GM12878 (cell line): ENCODE data around the gene FAM117B. TPM values are rescaled to one million over a fixed set of nuclear protein-coding genes. Genes with fewer than 3 reads are reported as not detected.

ENCODE experiments used
- ATAC-seq: fragments of 200-7000 bp; cut with Tn5 transposase; 3 replicates; pipeline ENCODE4 v1.9.1; 2020; ENCODE audit warnings: mild to moderate bottlenecking, moderate library complexity
- Bru-seq: library from RNA; stranded (reverse); fragments of 400-500 nt; gene quantifications from one replicate; lab custom pipeline; 2021; lab: Mats Ljungman, UMichigan
- BruChase-seq, 2 experiments: library from RNA; stranded (reverse); fragments of 400-500 nt; gene quantifications; one replicate each; lab custom pipeline; 2021; lab: Mats Ljungman, UMichigan
- BruUV-seq: library from RNA; stranded (reverse); fragments of 400-500 nt; replicated peaks from 2 replicates; lab custom pipeline; 2021; lab: Mats Ljungman, UMichigan
- CTCF ChIA-PET: fragments of 300-600 bp; sonication (Branson Sonifier 250); formaldehyde crosslinking; extraction: SDS; loops from one replicate; lab custom pipeline; 2021; ENCODE audit warnings: inconsistent platforms; lab: Yijun Ruan, JAX
- POLR2A ChIA-PET: fragments of 350-600 bp; formaldehyde crosslinking; extraction: SDS; loops from one replicate; lab custom pipeline; 2021; ENCODE audit warnings: inconsistent platforms; lab: Charles Lee
- RAD21 ChIA-PET: fragments of 300-600 bp; sonication (Branson Sonifier 250); formaldehyde crosslinking; loops from one replicate; lab custom pipeline; 2023; ENCODE audit warnings: antibody characterized with exemption; ENCODE audit not compliant: unreplicated experiment; lab: Charles Lee
- SMC1A ChIA-PET: fragments of 300-600 bp; sonication (Branson Sonifier 250); formaldehyde crosslinking; loops from one replicate; lab custom pipeline; 2023; ENCODE audit not compliant: unreplicated experiment, uncharacterized antibody; lab: Charles Lee
- DNase-seq: peaks from one replicate; pipeline ENCODE4 v3.0.0-alpha.2; 2011; ENCODE audit warnings: low read depth, low spot score
- FAIRE-seq: peaks from 3 replicates; lab custom pipeline; 2011; peaks lifted over from hg19 to GRCh38; lab: Jason Lieb, UNC
- H2AFZ ChIP-seq: 2 replicates; pipeline ENCODE4 v1.6.0; 2011; ENCODE audit warnings: low read depth, low read length, control low read depth; ENCODE audit not compliant: control insufficient read depth
- H3K27ac ChIP-seq: 2 replicates; pipeline ENCODE4 v1.5.1; 2011; ENCODE audit warnings: control low read depth; ENCODE audit not compliant: control insufficient read depth, insufficient read depth
- H3K27me3 ChIP-seq, 2 experiments: replicated peaks in 1 of 2; 2 replicates each; pipeline versions ENCODE4 v1.6.0 to v1.6.1; 2011; ENCODE audit warnings: low read length in 1 of 2; ENCODE audit not compliant: control insufficient read depth in 2 of 2, insufficient read depth in 2 of 2
- H3K36me3 ChIP-seq, 2 experiments: 2 replicates each; pipeline ENCODE4 v1.5.1; 2011; ENCODE audit warnings: low read length in 1 of 2; ENCODE audit not compliant: control insufficient read depth in 2 of 2, insufficient read depth in 2 of 2
- H3K4me1 ChIP-seq: 2 replicates; pipeline ENCODE4 v1.6.1; 2011; ENCODE audit warnings: mild to moderate bottlenecking, low read length, moderate library complexity, mixed read lengths; ENCODE audit not compliant: control insufficient read depth, insufficient read depth
- H3K4me2 ChIP-seq: 2 replicates; pipeline ENCODE4 v1.6.0; 2011; ENCODE audit warnings: control low read depth; ENCODE audit not compliant: control insufficient read depth, insufficient read depth
- H3K4me3 ChIP-seq: fragments of 200-600 bp; sonication (generic); 2 replicates; pipeline ENCODE4 v1.5.1; 2016
- H3K79me2 ChIP-seq: 2 replicates; pipeline ENCODE4 v1.6.0; 2011; ENCODE audit warnings: low read length; ENCODE audit not compliant: control insufficient read depth, insufficient read depth
- H3K9ac ChIP-seq: 2 replicates; pipeline ENCODE4 v1.8.0; 2011; ENCODE audit warnings: low read length, control low read depth, mixed read lengths; ENCODE audit not compliant: control insufficient read depth, insufficient read depth
- H3K9me3 ChIP-seq: replicated peaks from 3 replicates; pipeline ENCODE4 v1.5.1; 2011; ENCODE audit warnings: mild to moderate bottlenecking, low read length; ENCODE audit not compliant: control insufficient read depth, insufficient read depth
- H4K20me1 ChIP-seq: 2 replicates; pipeline ENCODE4 v1.6.0; 2011; ENCODE audit not compliant: control insufficient read depth, insufficient read depth
- CBX5 ChIP-seq: sonication (generic); IDR thresholded peaks from 2 replicates; pipeline ENCODE4 v1.6.1; 2016; ENCODE audit warnings: low read depth, moderate library complexity, mild to moderate bottlenecking, inconsistent platforms
- DPF2 ChIP-seq: fragments of 450-650 bp; IDR thresholded peaks from 2 replicates; pipeline ENCODE4 v1.6.1; 2017; ENCODE audit warnings: mild to moderate bottlenecking
- EGR1 ChIP-seq, 2 experiments: IDR thresholded peaks; 1 replicate in 1 of 2; 2 replicates in 1 of 2; pipeline ENCODE4 v1.6.1; 2011 to 2012; ENCODE audit warnings: low read depth in 2 of 2, low read length in 2 of 2, borderline replicate concordance in 1 of 2, mild to moderate bottlenecking in 1 of 2, moderate library complexity in 1 of 2
- ESRRA ChIP-seq: IDR thresholded peaks from 2 replicates; pipeline ENCODE4 v1.6.1; 2012; ENCODE audit warnings: mild to moderate bottlenecking, low read length, improper control_type of control experiment
- KAT2A ChIP-seq: conservative IDR thresholded peaks from 2 replicates; pipeline ENCODE4 v1.6.1; 2011; ENCODE audit warnings: low read depth, low read length; ENCODE audit not compliant: control insufficient read depth
- MEF2B ChIP-seq: fragments of 450-650 bp; IDR thresholded peaks from 2 replicates; pipeline ENCODE4 v1.6.1; 2018; ENCODE audit warnings: mild to moderate bottlenecking, moderate library complexity; ENCODE audit not compliant: partially characterized antibody, poor library complexity, severe bottlenecking
- MTA2 ChIP-seq: fragments of 450-650 bp; IDR thresholded peaks from 2 replicates; pipeline ENCODE4 v1.6.1; 2016; ENCODE audit warnings: low read depth, mild to moderate bottlenecking, moderate library complexity
- MXI1 ChIP-seq: fragments of 150-350 bp; IDR thresholded peaks from 2 replicates; pipeline ENCODE4 v1.6.1; 2011; ENCODE audit warnings: low read depth, mild to moderate bottlenecking, inconsistent platforms, low read length, improper control_type of control experiment
- POLR2AphosphoS5 ChIP-seq: IDR thresholded peaks from 2 replicates; pipeline ENCODE4 v1.6.1; 2011; ENCODE audit warnings: mild to moderate bottlenecking, low read length, inconsistent platforms
- ZZZ3 ChIP-seq: IDR thresholded peaks from 2 replicates; pipeline ENCODE4 v1.6.1; 2011; ENCODE audit warnings: low read depth; ENCODE audit not compliant: control insufficient read depth, insufficient read length
- WGBS: methylation state at CpG from one replicate; pipeline ENCODE4 v1.1.6; 2016; ENCODE audit warnings: low lambda C conversion rate; ENCODE audit not compliant: insufficient replicate concordance, insufficient coverage; ENCODE audit errors: missing lambda C conversion rate; 5-methylcytosine and 5-hydroxymethylcytosine counted together
- in situ Hi-C: fragments of 300-500 bp; cut with MboI; formaldehyde crosslinking; loops from 9 replicates; pipeline ENCODE4 v1.14.3; 2018; ENCODE audit warnings: mixed read lengths
- intact Hi-C: fragments of 100-400 bp; cut with micrococcal nuclease; formaldehyde crosslinking; loops from one replicate; pipeline ENCODE4 v1.14.2; 2022; ENCODE audit not compliant: unreplicated experiment
- long read RNA-seq, 2 experiments: library from polyadenylated mRNA; unstranded; transcript quantifications; one replicate each; pipeline ENCODE4 v2.0.0, GENCODE V29; 2019 to 2020
- polyA minus RNA-seq, 3 experiments: library from RNA; depleted of rRNA, polyadenylated mRNA; stranded (reverse); fragments of >200 nt; gene quantifications; 2 replicates each; pipeline ENCODE4 v1.2.3, GENCODE V29; 2011
- polyA plus RNA-seq, 11 experiments: library from polyadenylated mRNA; depleted of rRNA in 4 of 11; unstranded in 6 of 11; stranded (reverse) in 5 of 11; fragments of >200 nt; fragmentation: Nextera tagmentation in 4 of 11; fragmentation: Illumina TruSeq in 1 of 11; extraction: Ambion mirVana in 4 of 11; extraction: Trizol in 1 of 11; gene quantifications; 1 replicate in 1 of 11; 2 replicates in 10 of 11; pipeline versions ENCODE4 v1.2.1 to v1.2.3, GENCODE V29; 2011 to 2016; ENCODE audit warnings: inconsistent platforms in 2 of 11, missing spikeins in 2 of 11, low read depth in 1 of 11
- total RNA-seq, 4 experiments: library from RNA; depleted of rRNA in 3 of 4; stranded (reverse); fragments of >200 nt in 3 of 4; fragmentation: Illumina TruSeq in 1 of 4; extraction: Trizol in 1 of 4; gene quantifications; 2 replicates each; pipeline versions ENCODE4 v1.2.1 to v1.2.3, GENCODE V29; 2013 to 2021
- TF ChIP-seq, protein P1 (sequence below): IDR thresholded peaks from 2 replicates; pipeline ENCODE4 v1.6.1; 2011; ENCODE audit warnings: borderline replicate concordance, low read depth, mild to moderate bottlenecking, moderate library complexity, mixed read lengths, low read length; ENCODE audit not compliant: insufficient read depth; ENCODE audit errors: extremely low read length
- TF ChIP-seq, protein P2 (sequence below): IDR thresholded peaks from 2 replicates; pipeline ENCODE4 v1.6.1; 2012; ENCODE audit warnings: low read depth, low read length, improper control_type of control experiment
- TF ChIP-seq, protein P3 (sequence below): fragments of 450-650 bp; IDR thresholded peaks from 2 replicates; pipeline ENCODE4 v1.6.1; 2016; ENCODE audit warnings: mild to moderate bottlenecking

The FAM117B gene
- total RNA-seq (2013; cell fraction: nucleolus; rRNA removed), result 15.7 and 17.3 TPM in 2 replicates
- total RNA-seq (2014; rRNA removed) (3.4 and 3.9 TPM in 2 replicates), total RNA-seq (2014; rRNA removed; fragmentation: Illumina TruSeq; extraction: Trizol) (3.4 and 3.7 TPM in 2 replicates), total RNA-seq (2021) (6.7 and 7.6 TPM in 2 replicates), polyA plus RNA-seq (2011; rRNA removed) (4.0 and 4.4 TPM in 2 replicates), polyA plus RNA-seq (2014; fragmentation: Illumina TruSeq; extraction: Trizol) (5.9 and 7.1 TPM in 2 replicates), polyA plus RNA-seq (2014; fragmentation: Nextera tagmentation; extraction: Ambion mirVana) (1 to 10 TPM; 1.6 to 4.1 TPM), polyA plus RNA-seq (2014; rRNA removed) (3.4 and 4.0 TPM in 2 replicates), polyA plus RNA-seq (2016; fragmentation: Nextera tagmentation; extraction: Ambion mirVana) (1 to 10 TPM; 4.4 to 4.7 TPM), polyA minus RNA-seq (2011; rRNA and poly(A)+ RNA removed) (5.4 and 5.8 TPM in 2 replicates), Bru-seq, nascent RNA (percentile 68 among the genes with signal in this experiment), BruChase-seq, experiment 1, labeled RNA remaining after a 6-hour chase (percentile 54 among the genes with signal in this experiment), BruChase-seq, experiment 2, labeled RNA remaining after a 2-hour chase (percentile 61 among the genes with signal in this experiment)
- 0.97 TPM for polyA plus RNA-seq (2011; ENCODE audit: low read depth)
- polyA plus RNA-seq (2011; cell fraction: cytosol; rRNA removed), result 1.8 and 3.1 TPM in 2 replicates
- 1.8 and 2.1 TPM in 2 replicates for polyA plus RNA-seq (2011; cell fraction: nucleus; rRNA removed)
- polyA plus RNA-seq (2012), result 2.2 and 2.8 TPM in 2 replicates
- polyA minus RNA-seq (2011; cell fraction: cytosol; rRNA and poly(A)+ RNA removed), result 3.0 and 3.5 TPM in 2 replicates
- polyA minus RNA-seq (2011; cell fraction: nucleus; rRNA and poly(A)+ RNA removed), result 2.1 and 6.9 TPM in 2 replicates
- long read RNA-seq, experiment 1, partial matches to known transcripts, result 0 of 3 reads
- long read RNA-seq, experiment 1, other reads (novel, unspliced or antisense), result 3 of 3 reads
- long read RNA-seq, experiment 2, partial matches to known transcripts, result 1 of 3 reads
- long read RNA-seq, experiment 2, other reads (novel, unspliced or antisense), result 2 of 3 reads

DNA sequence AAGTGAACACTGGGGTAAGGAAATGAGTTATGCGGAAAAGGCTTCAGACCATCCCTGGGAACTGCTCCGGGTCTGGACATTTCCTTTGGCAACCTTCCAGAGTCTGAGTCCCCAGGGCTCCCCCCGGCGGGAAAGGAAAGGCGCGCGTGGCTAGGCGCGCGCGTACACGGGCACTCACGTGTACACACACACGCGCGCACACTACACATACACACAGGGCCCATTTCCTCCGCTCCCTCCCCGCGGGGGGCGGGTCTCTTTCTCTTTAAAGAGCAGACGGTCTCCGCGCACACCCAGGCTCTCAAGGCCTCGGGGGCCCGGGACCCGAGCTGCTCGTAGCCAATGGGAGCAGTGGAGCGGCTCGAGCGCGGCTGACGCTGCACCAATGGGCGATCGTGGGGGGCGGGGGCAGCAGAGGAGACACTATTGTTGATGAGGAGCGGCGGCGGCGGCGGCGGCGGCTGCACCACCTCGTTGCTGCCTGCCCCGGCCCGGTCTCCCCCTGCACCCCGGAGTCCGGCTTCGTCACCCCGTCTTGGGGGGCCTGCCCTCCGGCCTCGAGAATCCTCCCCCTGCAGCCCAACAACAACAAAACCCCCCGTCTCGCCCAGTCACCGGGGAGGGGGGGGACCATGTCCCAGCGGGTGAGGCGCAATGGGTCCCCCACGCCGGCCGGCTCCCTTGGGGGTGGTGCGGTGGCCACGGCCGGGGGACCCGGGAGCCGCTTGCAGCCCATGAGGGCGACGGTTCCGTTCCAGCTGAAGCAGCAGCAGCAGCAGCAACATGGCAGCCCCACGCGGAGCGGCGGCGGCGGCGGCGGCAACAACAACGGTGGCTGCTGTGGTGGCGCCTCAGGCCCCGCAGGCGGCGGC is at the start of gene FAM117B:
Gene FAM117B (plus strand): TSS at position 414 of the 872 bp plus-strand sequence. CDS start 219 bp downstream, at position 633.
- CTCF ChIA-PET, result interaction anchor here (0.6 to 2.7 kb wide), 5 partner anchors 24 to 256 kb away, joined by 3 to 12 read pairs (median 3); no protein-coding TSS in a partner anchor
- ATAC-seq, result peak; percentile 96
- no peaks in the 10 kb centered on the region for H3K27me3 ChIP-seq
- H4K20me1 ChIP-seq, result no peaks in the 10 kb centered on the region
- SMC1A ChIA-PET, result interaction anchor here (0.7 to 3.1 kb wide), 10 partner anchors 9 to 134 kb away, joined by 3 to 23 read pairs (median 4); no protein-coding TSS in a partner anchor
- in situ Hi-C loops, result no loop called here
- no peaks in the 10 kb centered on the region for H3K36me3 ChIP-seq
- intact Hi-C loops, result loop anchor here (1.0 to 5.0 kb wide), 4 partner anchors 26 to 148 kb away; no protein-coding TSS in a partner anchor
- WGBS, result under 1% methylated on average over 71 of the region's 80 CpGs
- 0 out of 2 replicates have a peak, but pooled peaks cover 4% of the 10 kb centered on the region for H3K4me1 ChIP-seq
- H3K79me2 ChIP-seq, result peaks cover 16% of the 10 kb centered on the region
- DNase-seq, result peak; percentile 84
- RAD21 ChIA-PET, result interaction anchor here (0.6 to 3.8 kb wide), 14 partner anchors 9 to 236 kb away, joined by 3 to 17 read pairs (median 4); no protein-coding TSS in a partner anchor
- BruUV-seq, result no TSS peak
- peak within 1 kb of the TSS; percentile 87 for H3K9ac ChIP-seq
- POLR2A ChIA-PET, result interaction anchor here (0.6 to 2.6 kb wide), 8 partner anchors 8 to 152 kb away, joined by 3 to 18 read pairs (median 6); no protein-coding TSS in a partner anchor
- H3K9me3 ChIP-seq, result no peaks in the 10 kb centered on the region
- peak within 1 kb of the TSS; percentile 78 for H3K27ac ChIP-seq
- peak within 1 kb of the TSS; percentile 98 for H3K4me3 ChIP-seq
- H3K4me2 ChIP-seq, result peak within 1 kb of the TSS; percentile 92
- peak within 1 kb of the TSS; percentile 98 for H2AFZ ChIP-seq
- FAIRE-seq, result peak; percentile 56
- TF ChIP-seq, protein P1, sequence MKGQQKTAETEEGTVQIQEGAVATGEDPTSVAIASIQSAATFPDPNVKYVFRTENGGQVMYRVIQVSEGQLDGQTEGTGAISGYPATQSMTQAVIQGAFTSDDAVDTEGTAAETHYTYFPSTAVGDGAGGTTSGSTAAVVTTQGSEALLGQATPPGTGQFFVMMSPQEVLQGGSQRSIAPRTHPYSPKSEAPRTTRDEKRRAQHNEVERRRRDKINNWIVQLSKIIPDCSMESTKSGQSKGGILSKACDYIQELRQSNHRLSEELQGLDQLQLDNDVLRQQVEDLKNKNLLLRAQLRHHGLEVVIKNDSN, result peak; percentile 25
- TF ChIP-seq ZZZ3 (no peak), EGR1 (IDR thresholded peaks at IDR 0.05; ENCODE audit: borderline replicate concordance in 1 of 2, low read depth in 2 of 2, low read length in 2 of 2) (peak in 1 of 2 experiments; percentile 61; a peak in 1 of 3 replicates), CBX5 (no peak), MXI1 (peak; percentile 91), KAT2A (no peak), DPF2 (peak; percentile 4; the same call in 1 of the 2 replicates), MTA2 (no peak), ESRRA (peak; percentile 53; the same call in 1 of the 2 replicates), MEF2B (peak; percentile 85), POLR2AphosphoS5 (peak; percentile 35; the same call in 1 of the 2 replicates)
- TF ChIP-seq, protein P2, sequence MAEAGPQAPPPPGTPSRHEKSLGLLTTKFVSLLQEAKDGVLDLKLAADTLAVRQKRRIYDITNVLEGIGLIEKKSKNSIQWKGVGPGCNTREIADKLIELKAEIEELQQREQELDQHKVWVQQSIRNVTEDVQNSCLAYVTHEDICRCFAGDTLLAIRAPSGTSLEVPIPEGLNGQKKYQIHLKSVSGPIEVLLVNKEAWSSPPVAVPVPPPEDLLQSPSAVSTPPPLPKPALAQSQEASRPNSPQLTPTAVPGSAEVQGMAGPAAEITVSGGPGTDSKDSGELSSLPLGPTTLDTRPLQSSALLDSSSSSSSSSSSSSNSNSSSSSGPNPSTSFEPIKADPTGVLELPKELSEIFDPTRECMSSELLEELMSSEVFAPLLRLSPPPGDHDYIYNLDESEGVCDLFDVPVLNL, result peak; percentile 52; the same call in 1 of the 2 replicates
- TF ChIP-seq, protein P3, sequence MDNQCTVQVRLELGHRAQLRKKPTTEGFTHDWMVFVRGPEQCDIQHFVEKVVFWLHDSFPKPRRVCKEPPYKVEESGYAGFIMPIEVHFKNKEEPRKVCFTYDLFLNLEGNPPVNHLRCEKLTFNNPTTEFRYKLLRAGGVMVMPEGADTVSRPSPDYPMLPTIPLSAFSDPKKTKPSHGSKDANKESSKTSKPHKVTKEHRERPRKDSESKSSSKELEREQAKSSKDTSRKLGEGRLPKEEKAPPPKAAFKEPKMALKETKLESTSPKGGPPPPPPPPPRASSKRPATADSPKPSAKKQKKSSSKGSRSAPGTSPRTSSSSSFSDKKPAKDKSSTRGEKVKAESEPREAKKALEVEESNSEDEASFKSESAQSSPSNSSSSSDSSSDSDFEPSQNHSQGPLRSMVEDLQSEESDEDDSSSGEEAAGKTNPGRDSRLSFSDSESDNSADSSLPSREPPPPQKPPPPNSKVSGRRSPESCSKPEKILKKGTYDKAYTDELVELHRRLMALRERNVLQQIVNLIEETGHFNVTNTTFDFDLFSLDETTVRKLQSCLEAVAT, result no peak
